IMR-90 (cell line): ENCODE results near the gene CSNK1D. TPM values are rescaled to one million over a fixed set of nuclear protein-coding genes. Genes with fewer than 3 reads are reported as not detected.

Experiments used
- ATAC-seq: fragments of 200-7000 bp; cut with Tn5 transposase; 2 replicates; pipeline ENCODE4 v1.9.1; 2020; ENCODE audit warnings: low read depth, mild to moderate bottlenecking, moderate library complexity
- Bru-seq: library from RNA; stranded (reverse); fragments of 400-500 nt; gene quantifications from one replicate; lab custom pipeline; 2021; lab: Mats Ljungman, UMichigan
- BruChase-seq, 2 experiments: library from RNA; stranded (reverse); fragments of 400-500 nt; gene quantifications; one replicate each; lab custom pipeline; 2021; lab: Mats Ljungman, UMichigan
- BruUV-seq: library from RNA; stranded (reverse); fragments of 400-500 nt; replicated peaks from 2 replicates; lab custom pipeline; 2021; lab: Mats Ljungman, UMichigan
- CTCF ChIA-PET: fragments of 300-600 bp; formaldehyde crosslinking; extraction: SDS; loops from one replicate; lab custom pipeline; 2021; ENCODE audit warnings: antibody characterized with exemption; lab: Yijun Ruan, JAX
- POLR2A ChIA-PET: fragments of 300-600 bp; sonication (Branson Sonifier 250); formaldehyde crosslinking; loops from one replicate; lab custom pipeline; 2022; ENCODE audit warnings: antibody characterized with exemption; ENCODE audit not compliant: unreplicated experiment; lab: Charles Lee
- DNase-seq: peaks from one replicate; pipeline ENCODE4 v3.0.0; 2013
- H2AFZ ChIP-seq: replicated peaks from 2 replicates; pipeline ENCODE3; 2013; ENCODE audit warnings: low read length, mild to moderate bottlenecking; ENCODE audit not compliant: poor library complexity
- H2AK5ac ChIP-seq: 2 replicates; pipeline ENCODE4 v1.6.1; 2013; ENCODE audit warnings: low read depth, low read length, inconsistent platforms
- H2AK9ac ChIP-seq: replicated peaks from 2 replicates; pipeline ENCODE3; 2013; ENCODE audit warnings: mild to moderate bottlenecking, low read depth, low read length, moderate library complexity; ENCODE audit not compliant: poor library complexity
- H2BK120ac ChIP-seq: 2 replicates; pipeline ENCODE4 v1.6.1; 2013; ENCODE audit warnings: low read depth, low read length, inconsistent platforms
- H2BK15ac ChIP-seq: 3 replicates; pipeline ENCODE4 v1.6.1; 2013; ENCODE audit warnings: low read depth, low read length, inconsistent platforms
- H2BK20ac ChIP-seq: 2 replicates; pipeline ENCODE4 v1.6.1; 2013; ENCODE audit warnings: low read depth, mild to moderate bottlenecking, inconsistent platforms, low read length, moderate library complexity
- H2BK5ac ChIP-seq: 2 replicates; pipeline ENCODE4 v1.6.1; 2013; ENCODE audit warnings: mild to moderate bottlenecking, low read depth, low read length, inconsistent platforms; ENCODE audit not compliant: poor library complexity, severe bottlenecking
- H3K14ac ChIP-seq: replicated peaks from 2 replicates; pipeline ENCODE4 v1.6.1; 2013; ENCODE audit warnings: low read depth, low read length, inconsistent platforms
- H3K18ac ChIP-seq: 2 replicates; pipeline ENCODE4 v1.6.1; 2013; ENCODE audit warnings: low read depth, low read length, control low read depth
- H3K23ac ChIP-seq: 2 replicates; pipeline ENCODE4 v1.6.1; 2013; ENCODE audit warnings: low read depth, low read length, inconsistent platforms
- H3K27ac ChIP-seq: 2 replicates; pipeline ENCODE4 v1.5.1; 2013; ENCODE audit warnings: mild to moderate bottlenecking, control low read depth, low read length; ENCODE audit not compliant: insufficient read depth
- H3K27me3 ChIP-seq: 2 replicates; pipeline ENCODE4 v1.6.1; 2013; ENCODE audit warnings: low read length; ENCODE audit not compliant: control insufficient read depth, insufficient read depth
- H3K36me3 ChIP-seq: 2 replicates; pipeline ENCODE4 v1.6.1; 2013; ENCODE audit warnings: low read length, mixed read lengths; ENCODE audit not compliant: control insufficient read depth, insufficient read depth
- H3K4ac ChIP-seq: 2 replicates; pipeline ENCODE4 v1.6.1; 2013; ENCODE audit warnings: low read depth, low read length, inconsistent platforms
- H3K4me1 ChIP-seq: 2 replicates; pipeline ENCODE4 v1.6.1; 2013; ENCODE audit warnings: low read length, mixed read lengths; ENCODE audit not compliant: control insufficient read depth, insufficient read depth
- H3K4me2 ChIP-seq: 2 replicates; pipeline ENCODE4 v1.6.1; 2013; ENCODE audit warnings: low read depth, mild to moderate bottlenecking, control low read depth, low read length, moderate library complexity
- H3K4me3 ChIP-seq: 2 replicates; pipeline ENCODE4 v1.5.1; 2013; ENCODE audit warnings: low read depth, mild to moderate bottlenecking, control low read depth, low read length, moderate library complexity; ENCODE audit not compliant: insufficient read depth
- H3K56ac ChIP-seq: 2 replicates; pipeline ENCODE4 v1.6.1; 2013; ENCODE audit warnings: low read length, inconsistent platforms; ENCODE audit not compliant: insufficient read depth; ENCODE audit errors: extremely low read depth
- H3K79me1 ChIP-seq, 2 experiments: 2 replicates each; pipeline ENCODE4 v1.6.1; 2013; ENCODE audit warnings: low read length in 2 of 2, inconsistent platforms in 1 of 2, low read depth in 1 of 2
- H3K9ac ChIP-seq: 2 replicates; pipeline ENCODE4 v1.6.1; 2013; ENCODE audit warnings: low read depth, low read length, control low read depth
- H3K9me1 ChIP-seq: 2 replicates; pipeline ENCODE4 v1.6.1; 2013; ENCODE audit warnings: low read length, inconsistent platforms; ENCODE audit not compliant: insufficient read depth
- H3K9me3 ChIP-seq: 2 replicates; pipeline ENCODE4 v1.6.1; 2013; ENCODE audit warnings: low read length; ENCODE audit not compliant: control insufficient read depth, insufficient read depth
- H4K20me1 ChIP-seq: 2 replicates; pipeline ENCODE4 v1.6.1; 2013; ENCODE audit warnings: low read length, inconsistent platforms; ENCODE audit not compliant: insufficient read depth
- H4K5ac ChIP-seq: 2 replicates; pipeline ENCODE4 v1.6.1; 2013; ENCODE audit warnings: mild to moderate bottlenecking, low read depth, low read length, control low read depth
- H4K8ac ChIP-seq, 2 experiments: 2 replicates each; pipeline ENCODE4 v1.6.1; 2013; ENCODE audit warnings: low read depth in 2 of 2, low read length in 2 of 2, control low read depth in 1 of 2, inconsistent platforms in 1 of 2
- H4K91ac ChIP-seq: 2 replicates; pipeline ENCODE4 v1.6.1; 2013; ENCODE audit warnings: low read depth, low read length, inconsistent platforms; ENCODE audit not compliant: insufficient read depth
- ELK1 ChIP-seq: fragments of 150-350 bp; IDR thresholded peaks from 2 replicates; pipeline ENCODE4 v1.6.1; 2016; ENCODE audit warnings: low read depth, mild to moderate bottlenecking, low read length, moderate library complexity, borderline replicate concordance
- FOS ChIP-seq: fragments of 150-350 bp; IDR thresholded peaks from 2 replicates; pipeline ENCODE4 v1.6.1; 2016; ENCODE audit warnings: low read depth, low read length
- MAFK ChIP-seq: IDR thresholded peaks from 2 replicates; pipeline ENCODE4 v1.6.1; 2012; ENCODE audit warnings: low read depth, low read length, improper control_type of control experiment
- MAZ ChIP-seq: IDR thresholded peaks from 2 replicates; pipeline ENCODE4 v1.6.1; 2012; ENCODE audit warnings: low read depth, mild to moderate bottlenecking, low read length, improper control_type of control experiment, moderate library complexity, borderline replicate concordance
- MXI1 ChIP-seq: IDR thresholded peaks from 2 replicates; pipeline ENCODE4 v1.6.1; 2012; ENCODE audit warnings: low read depth, mild to moderate bottlenecking, low read length, moderate library complexity, borderline replicate concordance
- POLR2A ChIP-seq: IDR thresholded peaks from 2 replicates; pipeline ENCODE4 v1.6.1; 2012; ENCODE audit warnings: mild to moderate bottlenecking, low read depth, low read length
- RAD21 ChIP-seq: IDR thresholded peaks from 2 replicates; pipeline ENCODE4 v1.6.1; 2012; ENCODE audit warnings: low read length, improper control_type of control experiment
- RCOR1 ChIP-seq: IDR thresholded peaks from 2 replicates; pipeline ENCODE4 v1.6.1; 2012; ENCODE audit warnings: mild to moderate bottlenecking, low read length, improper control_type of control experiment; ENCODE audit not compliant: insufficient replicate concordance
- RFX5 ChIP-seq: IDR thresholded peaks from 2 replicates; pipeline ENCODE4 v1.8.0; 2012; ENCODE audit warnings: low read depth, mild to moderate bottlenecking, low read length, moderate library complexity
- SMC3 ChIP-seq: fragments of 150-350 bp; IDR thresholded peaks from 2 replicates; pipeline ENCODE4 v1.6.1; 2016; ENCODE audit warnings: low read depth, mild to moderate bottlenecking, antibody characterized with exemption, low read length, moderate library complexity
- WGBS, 2 experiments: methylation state at CpG; one replicate each; pipeline versions ENCODE4 v1.1.5 to v1.1.7; 2013; ENCODE audit warnings: missing lambda C conversion rate in 2 of 2; ENCODE audit not compliant: insufficient read length in 1 of 2; ENCODE audit errors: extremely low coverage in 2 of 2; 5-methylcytosine and 5-hydroxymethylcytosine counted together
- dilution Hi-C: fragments of 300-500 bp; cut with HindIII; formaldehyde crosslinking; loops from one replicate; pipeline ENCODE4 v1.14.3; 2018; ENCODE audit warnings: low sequenced_read_pairs; ENCODE audit not compliant: unreplicated experiment
- in situ Hi-C: fragments of 300-500 bp; cut with MboI; formaldehyde crosslinking; loops from 3 replicates; pipeline ENCODE4 v1.14.3; 2019; ENCODE audit warnings: low sequenced_read_pairs, inconsistent platforms, mixed read lengths
- intact Hi-C: fragments of 100-400 bp; cut with micrococcal nuclease; formaldehyde crosslinking; loops from 2 replicates; pipeline ENCODE4 v1.10.0; 2022
- long read RNA-seq: library from polyadenylated mRNA; unstranded; transcript quantifications from one replicate; pipeline ENCODE4 v2.0.0, GENCODE V29; 2021; ENCODE audit not compliant: unreplicated experiment
- polyA plus RNA-seq, 3 experiments: library from polyadenylated mRNA; depleted of rRNA; stranded (reverse); fragments of >200 nt; gene quantifications; 2 replicates each; pipeline ENCODE4 v1.2.3, GENCODE V29; 2012; ENCODE audit warnings: low replicate concordance in 1 of 3
- total RNA-seq: library from RNA; depleted of rRNA; stranded (reverse); fragments of >200 nt; gene quantifications from 2 replicates; pipeline ENCODE4 v1.2.3, GENCODE V29; 2012; rRNA removed
- TF ChIP-seq, protein P1 (sequence below): fragments of 150-350 bp; IDR thresholded peaks from 2 replicates; pipeline ENCODE4 v1.6.1; 2017; ENCODE audit warnings: mild to moderate bottlenecking, antibody characterized with exemption, low read length, low read depth

Gene CSNK1D
- 38.3 and 47.1 TPM in 2 replicates for total RNA-seq
- polyA plus RNA-seq (2012; rRNA removed), result 144 and 186 TPM in 2 replicates
- 131 and 159 TPM in 2 replicates for polyA plus RNA-seq (2012; cell fraction: cytosol; rRNA removed)
- 373 and 817 TPM in 2 replicates for polyA plus RNA-seq (2012; cell fraction: nucleus; rRNA removed; ENCODE audit: low replicate concordance)
- Bru-seq, nascent RNA, result percentile 94 among the genes with signal in this experiment
- percentile 94 among the genes with signal in this experiment for BruChase-seq, experiment 1, labeled RNA remaining after a 6-hour chase
- percentile 91 among the genes with signal in this experiment for BruChase-seq, experiment 2, labeled RNA remaining after a 2-hour chase
- long read RNA-seq, transcript CSNK1D-203 (10 exons, 2,047 nt), result major isoform, 41 of 98 reads
- long read RNA-seq, partial matches to known transcripts, result 24 of 98 reads
- long read RNA-seq, other reads (novel, unspliced or antisense), result 25 of 98 reads

GRCh38 chr17:82273327-82274133 is at the start of gene CSNK1D:
TSS of gene CSNK1D (minus strand) at chr17:82273700. CDS start at chr17:82273381, 319 bp downstream.
- H3K14ac ChIP-seq, result peak within 1 kb of the TSS; percentile 93
- ChIA-PET CTCF (no interaction called here), POLR2A (interaction anchor here (0.9 to 1.5 kb wide), 2 partner anchors 19 to 22 kb away, joined by 3 to 4 read pairs; no protein-coding TSS in a partner anchor)
- peak within 1 kb of the TSS; percentile 96 for H3K9ac ChIP-seq
- H3K4me3 ChIP-seq, result peak within 1 kb of the TSS; percentile 99
- H4K8ac ChIP-seq, result peak within 1 kb of the TSS; percentile 85 to 95
- intact Hi-C loops, result no loop called here
- H3K36me3 ChIP-seq, result peaks cover 24% of the 10 kb centered on the region
- DNase-seq (peak; percentile 74), ATAC-seq (peak; percentile 93)
- peak within 1 kb of the TSS; percentile 34; the same call in 1 of the 3 replicates for H2BK15ac ChIP-seq
- no peak within 1 kb of the TSS; the same call in 1 of the 2 replicates for H3K56ac ChIP-seq
- no peak within 1 kb of the TSS for H2BK20ac ChIP-seq
- H2AK9ac ChIP-seq, result peak within 1 kb of the TSS; percentile 98
- no TSS peak for BruUV-seq
- peak within 1 kb of the TSS; percentile 60 for H2BK120ac ChIP-seq
- peak within 1 kb of the TSS; percentile 100 for H2BK5ac ChIP-seq
- H3K9me3 ChIP-seq, result no peaks in the 10 kb centered on the region
- H3K4me2 ChIP-seq, result peak within 1 kb of the TSS; percentile 99
- peak within 1 kb of the TSS; percentile 93 for H3K4ac ChIP-seq
- H4K20me1 ChIP-seq, result peaks cover 42% of the 10 kb centered on the region
- peaks cover 4 to 41% of the 10 kb centered on the region in 2 experiments for H3K79me1 ChIP-seq
- H4K91ac ChIP-seq, result peak within 1 kb of the TSS; percentile 84
- H4K5ac ChIP-seq, result peak within 1 kb of the TSS; percentile 89
- H3K23ac ChIP-seq, result peak within 1 kb of the TSS; percentile 77
- peaks cover 24% of the 10 kb centered on the region for H3K4me1 ChIP-seq
- H3K18ac ChIP-seq, result peak within 1 kb of the TSS; percentile 77
- TF ChIP-seq SMC3 (no peak), MAZ (peak; percentile 81; the same call in 1 of the 2 replicates), RAD21 (no peak), FOS (0 out of 2 replicates have a peak, but pooled peaks have one; percentile 2), POLR2A (peak; percentile 90), ELK1 (no peak), MXI1 (0 out of 2 replicates have a peak, but pooled peaks have one; percentile 46), MAFK (no peak), RCOR1 (no peak), RFX5 (peak; percentile 64; the same call in 1 of the 2 replicates)
- TF ChIP-seq, protein P1, sequence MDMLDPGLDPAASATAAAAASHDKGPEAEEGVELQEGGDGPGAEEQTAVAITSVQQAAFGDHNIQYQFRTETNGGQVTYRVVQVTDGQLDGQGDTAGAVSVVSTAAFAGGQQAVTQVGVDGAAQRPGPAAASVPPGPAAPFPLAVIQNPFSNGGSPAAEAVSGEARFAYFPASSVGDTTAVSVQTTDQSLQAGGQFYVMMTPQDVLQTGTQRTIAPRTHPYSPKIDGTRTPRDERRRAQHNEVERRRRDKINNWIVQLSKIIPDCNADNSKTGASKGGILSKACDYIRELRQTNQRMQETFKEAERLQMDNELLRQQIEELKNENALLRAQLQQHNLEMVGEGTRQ, result no peak
- no peaks in the 10 kb centered on the region for H3K27me3 ChIP-seq
- H3K27ac ChIP-seq, result peak within 1 kb of the TSS; percentile 96
- dilution Hi-C loops, result no loop called here
- 0% methylated on average over 30 of the region's 80 CpGs; no CpG with 5 or more reads in 1 of the 2 experiments for WGBS, 2 experiments
- peak within 1 kb of the TSS; percentile 89 for H2AK5ac ChIP-seq
- in situ Hi-C loops, result no loop called here
- H2AFZ ChIP-seq, result peak within 1 kb of the TSS; percentile 98
- peaks cover 24% of the 10 kb centered on the region for H3K9me1 ChIP-seq
